GM21529 (cell line): ENCODE results near the gene CAMK1D.

Experiments used
- ATAC-seq: cut with Tn5 transposase; IDR thresholded peaks from one replicate; pipeline ENCODE4 v1.9.1; 2021; ENCODE audit not compliant: unreplicated experiment

The CAMK1D gene

GRCh38 chr10:12615296-12616220, 266.2 kb downstream of the CAMK1D start:
- ATAC-seq, result no peak

GRCh38 chr10:12617191-12618175, 268.1 kb downstream of the CAMK1D start:
- no peak for ATAC-seq

DNA sequence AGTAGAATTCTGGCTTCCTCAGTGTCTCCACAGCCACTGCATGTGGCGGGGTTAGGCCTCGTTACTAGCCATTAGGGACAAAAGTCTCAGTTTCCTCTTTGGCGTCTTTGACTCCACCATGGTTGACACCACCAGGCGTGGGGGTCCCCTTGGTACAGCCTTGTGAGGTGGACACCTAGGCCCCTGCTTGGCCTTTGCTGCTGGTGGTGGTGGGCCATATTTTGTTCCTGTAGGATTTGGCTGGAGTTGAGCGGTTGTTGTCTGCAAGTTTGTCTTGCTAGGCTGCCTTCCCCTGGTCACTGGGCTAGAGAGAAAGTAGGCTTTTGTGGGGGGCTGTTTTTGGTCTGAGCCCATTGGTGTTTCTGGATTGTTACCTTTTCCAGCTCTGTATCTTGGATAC, 272.7 kb downstream of the CAMK1D start:
- no peak for ATAC-seq

GRCh38 chr10:12622691-12623090, 273.3 kb downstream of the CAMK1D start:
- no peak for ATAC-seq

GRCh38 chr10:12625393-12626023, 276.2 kb downstream of the CAMK1D start:
- ATAC-seq, result no peak

DNA sequence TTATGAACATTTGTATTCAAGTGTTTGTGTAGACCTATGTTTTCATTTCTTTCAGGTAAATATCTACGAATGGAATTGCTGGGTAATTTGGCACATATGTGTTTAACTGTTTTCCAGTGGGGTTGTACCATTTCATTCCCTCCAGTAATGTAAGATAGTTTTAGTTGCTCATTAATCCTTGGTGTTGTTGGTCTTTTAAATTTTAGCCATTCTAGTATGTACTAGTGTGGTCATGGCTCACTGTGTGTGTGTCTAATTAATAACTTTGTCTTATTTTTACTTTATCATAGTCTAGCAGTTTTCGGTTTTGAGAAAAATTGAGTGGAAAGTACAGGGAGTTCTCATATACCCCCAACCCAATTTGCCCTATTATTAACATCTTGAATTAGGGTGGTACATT, 278.8 kb downstream of the CAMK1D start:
- ATAC-seq, result no peak

GRCh38 chr10:12628964-12629766, 279.8 kb downstream of the CAMK1D start:
- no peak for ATAC-seq

GRCh38 chr10:12629767-12630165, 280.4 kb downstream of the CAMK1D start:
- ATAC-seq, result no peak

DNA sequence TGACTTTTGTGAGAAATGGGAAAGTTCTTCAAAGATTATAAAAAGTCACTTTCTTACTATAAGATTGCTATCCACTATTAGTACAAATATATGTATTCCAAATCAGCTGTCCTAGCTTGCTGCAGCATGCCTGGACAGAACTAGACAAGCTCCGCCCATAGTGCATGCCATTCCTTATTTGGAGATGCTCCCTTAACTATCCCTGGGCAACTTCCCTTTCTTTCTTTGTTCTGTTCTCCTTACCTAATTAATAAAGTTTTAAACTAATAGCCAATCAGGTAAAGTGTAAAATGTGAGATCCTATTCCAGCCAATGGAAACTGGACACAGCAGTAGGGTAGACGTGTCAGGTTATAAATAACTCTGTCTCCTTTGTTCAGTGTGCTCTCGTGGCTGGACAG, 281.9 kb downstream of the CAMK1D start:
- no peak for ATAC-seq

DNA sequence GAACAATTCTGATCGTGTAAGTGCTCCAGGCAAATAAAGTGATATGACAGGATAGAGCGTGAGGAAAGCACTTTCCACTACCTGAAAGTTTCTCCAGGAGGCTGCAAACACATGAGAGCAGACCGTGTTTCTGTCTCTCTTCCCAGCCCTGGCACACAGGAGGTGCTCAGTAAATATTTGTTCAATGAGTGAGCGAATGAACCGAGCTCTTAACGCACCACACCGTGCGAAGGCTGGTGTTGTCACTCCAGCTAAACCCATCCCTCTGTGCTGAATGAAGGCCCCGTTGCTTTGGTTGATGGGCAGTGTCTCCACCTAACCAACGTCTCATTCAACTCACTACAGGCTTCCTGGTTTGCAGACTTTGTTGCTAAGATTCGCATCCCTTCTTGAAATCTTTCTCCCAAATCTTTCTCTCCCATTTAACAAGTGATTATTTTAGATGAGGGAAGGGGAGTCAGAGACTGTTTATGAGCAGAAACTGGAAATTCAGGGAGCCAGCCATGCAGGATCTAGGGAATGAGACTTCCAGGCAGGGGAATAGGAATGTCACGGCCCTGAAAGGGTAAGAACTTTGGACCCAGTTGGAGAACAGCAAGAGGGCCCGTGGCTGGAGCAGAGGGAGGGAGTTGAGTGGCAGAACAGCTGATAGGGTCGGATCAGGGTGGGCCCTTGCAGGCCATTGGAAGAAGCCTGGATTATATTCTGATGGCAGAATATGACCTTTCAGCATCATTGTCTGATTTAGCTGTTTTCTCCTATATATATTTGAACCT, 282.6 kb downstream of the CAMK1D start:
- ATAC-seq, result no peak

DNA sequence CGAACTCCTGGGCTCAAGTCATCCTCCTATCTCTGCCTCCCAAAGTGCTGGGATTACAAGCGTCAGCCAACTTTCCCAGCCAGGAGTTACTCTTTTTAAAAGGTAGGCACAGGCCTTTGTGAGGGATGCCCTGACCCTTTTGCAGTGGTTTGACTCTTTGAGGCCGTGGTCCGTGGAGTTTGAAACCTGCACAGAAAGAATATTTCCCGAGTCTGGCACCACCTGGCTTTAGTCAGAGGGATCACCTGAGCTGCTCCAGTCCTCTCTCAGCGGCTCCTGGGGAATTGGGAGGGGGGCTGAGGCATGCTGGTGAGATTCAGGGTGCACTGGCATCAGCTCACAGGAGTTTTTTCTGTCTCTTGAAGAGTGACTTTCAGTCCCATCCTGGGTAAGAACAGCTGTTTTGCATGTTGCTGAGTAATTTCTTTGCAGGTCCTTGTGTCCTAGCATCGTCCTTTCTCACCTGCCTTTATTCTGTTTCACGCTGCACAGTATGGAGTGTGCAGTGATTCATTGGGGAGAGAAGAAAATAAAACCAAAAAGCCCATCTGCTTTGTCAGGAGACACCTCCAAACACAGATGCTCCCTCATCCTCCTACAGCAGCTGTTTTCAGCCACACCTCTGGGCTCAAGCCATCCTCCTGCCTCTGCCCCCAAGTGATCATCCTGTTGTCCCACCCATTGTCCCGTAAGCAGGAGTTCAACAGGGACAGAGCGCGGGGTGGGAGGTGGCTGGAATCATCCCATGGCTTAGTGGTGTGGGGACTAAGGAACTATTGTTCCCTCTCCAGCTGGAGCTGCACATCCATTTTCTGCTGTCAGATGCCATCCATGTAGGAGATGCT, 284.7 kb downstream of the CAMK1D start:
- no peak for ATAC-seq

GRCh38 chr10:12634621-12634931, 285.2 kb downstream of the CAMK1D start:
- no peak for ATAC-seq

GRCh38 chr10:12635127-12635541, 285.8 kb downstream of the CAMK1D start:
- ATAC-seq, result no peak

DNA sequence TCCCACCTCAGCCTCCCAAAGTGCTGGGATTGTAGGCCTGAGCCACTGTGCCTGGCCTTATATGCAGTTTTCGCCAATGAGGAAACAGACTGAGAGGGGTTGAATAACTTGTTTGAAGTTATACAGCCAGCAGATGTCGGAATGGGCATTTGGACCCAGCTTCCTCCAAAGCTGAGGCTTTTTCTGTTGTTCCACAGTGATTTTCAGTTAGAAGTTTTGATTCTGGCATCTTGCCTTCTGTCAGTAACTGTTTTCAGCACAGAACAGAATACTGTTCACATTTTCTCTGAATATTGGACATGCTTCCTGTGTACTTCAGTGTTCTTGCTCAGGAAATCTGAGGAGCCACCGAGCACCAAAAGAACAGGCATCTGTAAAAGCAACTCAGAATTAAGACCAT, 287.2 kb downstream of the CAMK1D start:
- no peak for ATAC-seq

- ATAC-seq, result no peak
Observed at GRCh38 chr10:12637649-12638048, 288.3 kb downstream of the CAMK1D start.

- no peak for ATAC-seq
Observed at GRCh38 chr10:12638103-12638502, 288.8 kb downstream of the CAMK1D start.

DNA sequence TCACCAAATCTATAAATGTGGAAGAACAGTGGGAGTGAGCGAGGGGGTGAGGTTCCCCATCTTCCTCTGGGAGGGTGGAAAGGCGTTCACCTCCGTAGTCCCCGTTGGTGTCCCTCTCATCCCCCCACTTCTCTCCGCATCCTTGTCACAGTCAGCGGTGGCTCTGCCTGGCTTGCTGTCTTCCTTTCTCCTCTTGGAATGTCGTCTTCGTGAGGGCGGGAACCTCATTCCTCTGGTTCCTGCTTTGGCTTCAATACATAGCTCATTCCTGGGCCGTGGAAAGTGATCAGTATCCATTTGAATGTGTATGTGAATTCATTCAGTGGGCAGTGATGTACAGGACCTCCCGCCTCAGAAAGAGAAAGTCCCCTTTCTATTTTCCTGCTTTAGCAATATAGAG, 289.4 kb downstream of the CAMK1D start:
- no peak for ATAC-seq

GRCh38 chr10:12639996-12640944, 290.9 kb downstream of the CAMK1D start:
- no peak for ATAC-seq
